Activated CD8-positive, alpha-beta memory T cell treated with anti-CD3 and anti-CD28 coated beads, Interleukin-2, amount 10 ng/mL, durations not matched to agents 7 days and 5 days (primary cell): ENCODE measurements around the gene OPTN. TPM values are rescaled to one million over a fixed set of nuclear protein-coding genes. Genes with fewer than 3 reads are reported as not detected.
"Not testable (repeated sequence)": the region's sequence is repeated elsewhere in the genome, so short reads cannot be mapped to it uniquely, and the experiment has no call there.

Experiments
- ATAC-seq: fragments of 150-1000 bp; cut with Tn5 transposase; one replicate; pipeline ENCODE4 v1.10.0; 2021; ENCODE audit warnings: moderate library complexity
- CTCF ChIA-PET: fragments of 350-600 bp; sonication (Branson Sonifier 250); formaldehyde crosslinking; loops from one replicate; lab custom pipeline; 2021; ENCODE audit warnings: antibody characterized with exemption; lab: Charles Lee
- DNase-seq: peaks from one replicate; pipeline ENCODE4 v3.0.0-alpha.2; 2020
- H3K27ac Mint-ChIP-seq: one replicate; pipeline ENCODE4 v1.8.0; 2021; ENCODE audit warnings: mild to moderate bottlenecking, mixed read lengths
- H3K27me3 Mint-ChIP-seq: one replicate; pipeline ENCODE4 v1.8.0; 2021; ENCODE audit warnings: mixed read lengths
- H3K36me3 Mint-ChIP-seq: one replicate; pipeline ENCODE4 v1.8.0; 2021; ENCODE audit warnings: mild to moderate bottlenecking, mixed read lengths
- H3K4me1 Mint-ChIP-seq: one replicate; pipeline ENCODE4 v1.8.0; 2021; ENCODE audit warnings: mixed read lengths
- H3K4me3 Mint-ChIP-seq: one replicate; pipeline ENCODE4 v1.8.0; 2021; ENCODE audit warnings: mild to moderate bottlenecking, moderate library complexity, mixed read lengths
- H3K9me3 Mint-ChIP-seq: one replicate; pipeline ENCODE4 v1.8.0; 2022; ENCODE audit warnings: low read depth, mixed read lengths
- total RNA-seq, 2 experiments: library from RNA; stranded (reverse); gene quantifications; one replicate each; pipeline ENCODE4 v1.2.3, GENCODE V29; 2021

The OPTN gene
- 100 to 1,000 TPM; 111 to 112 TPM for total RNA-seq

DNA sequence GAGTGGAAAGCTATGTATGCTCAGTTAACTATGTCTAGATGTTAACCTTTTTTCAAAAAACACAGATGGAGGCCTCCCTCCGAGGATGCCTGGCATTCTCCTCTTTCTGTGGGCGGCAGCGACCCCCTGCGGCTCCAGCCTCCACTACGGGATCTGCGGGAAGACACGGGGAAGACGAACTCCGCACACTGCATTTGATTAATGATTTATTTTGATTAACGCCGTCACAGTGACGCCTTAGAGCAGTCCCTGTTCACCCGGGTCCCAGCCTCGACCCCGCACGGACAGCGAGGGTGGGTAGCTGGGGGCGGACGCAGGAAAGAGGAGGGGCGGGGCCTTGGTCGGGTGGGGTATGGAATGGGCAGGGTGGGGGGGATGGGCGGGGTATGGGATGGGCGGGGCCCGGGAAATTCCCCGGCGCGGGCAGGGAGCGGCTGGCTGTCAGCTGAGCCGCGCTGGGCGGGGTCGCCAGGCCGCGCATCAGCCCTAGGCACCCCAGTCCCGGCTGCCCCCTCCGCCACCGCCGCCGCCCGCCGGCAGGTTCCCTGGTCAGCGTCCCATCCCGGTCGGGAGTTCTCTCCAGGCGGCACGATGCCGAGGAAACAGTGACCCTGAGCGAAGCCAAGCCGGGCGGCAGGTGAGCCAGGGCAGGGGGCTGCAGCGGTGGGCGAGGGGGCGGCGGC, at the start of gene OPTN:
OPTN (plus strand) TSS at position 498 of the 683 bp plus-strand sequence. CDS start 8,960 bp downstream, outside the sequence.
- DNase-seq (peak; percentile 87), ATAC-seq (peak; percentile 80)
- CTCF ChIA-PET, result interaction anchor here (0.8 to 2.3 kb wide), 11 partner anchors 8 to 388 kb away, joined by 3 to 14 read pairs (median 6); partner anchors contain the start of genes MCM10 and PHYH
- Mint-ChIP-seq H3K27me3 (no peaks in the 10 kb centered on the region), H3K4me3 (peak within 1 kb of the TSS; percentile 92), H3K4me1 (peaks cover 41% of the 10 kb centered on the region), H3K9me3 (no peaks in the 10 kb centered on the region), H3K36me3 (peaks cover 24% of the 10 kb centered on the region), H3K27ac (peak within 1 kb of the TSS; percentile 89)

DNA sequence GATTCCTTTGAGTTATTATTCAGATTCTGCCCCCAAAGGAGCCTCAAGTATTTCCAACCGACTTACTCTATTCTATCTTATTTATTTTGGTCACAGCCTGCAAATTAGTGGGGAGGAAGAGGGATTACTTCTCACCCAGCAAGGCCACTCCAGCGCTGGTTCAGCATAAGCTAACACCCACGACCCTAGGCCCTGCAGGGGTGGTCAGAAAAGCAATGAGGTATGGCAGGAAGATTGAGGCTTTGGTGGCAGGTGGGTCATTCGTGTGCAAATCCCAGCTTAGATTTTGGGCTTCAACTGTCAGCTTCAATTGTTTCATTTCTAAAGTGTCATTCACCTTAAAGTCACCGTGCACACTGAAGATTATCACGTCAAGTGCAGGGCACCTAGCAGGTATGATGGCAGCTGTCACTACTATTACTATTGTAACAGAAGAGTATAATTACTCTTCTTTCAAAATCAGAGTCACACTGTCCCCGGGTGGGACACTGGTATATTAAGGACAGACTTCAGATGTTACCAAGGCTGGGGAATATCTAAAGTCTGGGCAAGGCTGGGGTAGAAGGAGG, 48.8 kb upstream of the OPTN start:
- H3K4me3 Mint-ChIP-seq, result no peak overlapping the region
- no peaks in the 10 kb centered on the region for H3K9me3 Mint-ChIP-seq
- no peaks in the 10 kb centered on the region for H3K36me3 Mint-ChIP-seq
- DNase-seq (no peak), ATAC-seq (no peak)
- H3K27ac Mint-ChIP-seq, result no peak overlapping the region
- H3K4me1 Mint-ChIP-seq, result peaks cover 4% of the 10 kb centered on the region
- H3K27me3 Mint-ChIP-seq, result peaks cover 14% of the 10 kb centered on the region
- CTCF ChIA-PET, result no interaction called here

DNA sequence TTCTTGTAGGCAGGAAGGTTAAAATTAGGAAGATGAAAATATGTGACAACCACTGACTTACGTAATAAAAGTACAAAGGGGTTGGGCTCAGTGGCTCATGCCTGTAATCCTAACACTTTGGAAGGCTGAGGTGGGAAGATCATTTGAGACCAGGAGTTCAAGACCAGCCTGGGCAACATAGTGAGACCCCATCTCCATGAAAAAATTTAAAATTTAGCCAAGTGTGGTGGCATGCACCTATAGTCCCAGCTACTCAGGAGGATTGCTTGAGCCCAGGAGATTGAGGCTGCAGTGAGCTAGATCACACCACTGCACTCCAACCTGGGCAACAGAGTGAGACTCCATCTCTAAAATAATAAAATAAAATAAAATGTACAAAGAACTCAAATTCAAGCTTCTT, 46.8 kb upstream of the OPTN start:
- ATAC-seq, H3K27ac Mint-ChIP-seq, DNase-seq, H3K4me3 Mint-ChIP-seq, H3K36me3 Mint-ChIP-seq, H3K4me1 Mint-ChIP-seq, H3K9me3 Mint-ChIP-seq: not testable (repeated sequence)
- peaks cover 16% of the 10 kb centered on the region for H3K27me3 Mint-ChIP-seq
- CTCF ChIA-PET, result interaction anchor here (1.6 kb wide), 1 partner anchor 21 kb away, joined by 5 read pairs; no protein-coding TSS in a partner anchor

- Mint-ChIP-seq H3K4me1 (peaks cover 4% of the 10 kb centered on the region), H3K9me3 (no peaks in the 10 kb centered on the region), H3K27ac (no peak overlapping the region), H3K27me3 (peaks cover 16% of the 10 kb centered on the region), H3K4me3 (no peak overlapping the region), H3K36me3 (no peaks in the 10 kb centered on the region)
- ATAC-seq (no peak), DNase-seq (no peak)
- CTCF ChIA-PET, result interaction anchor here (1.6 kb wide), 1 partner anchor 20 kb away, joined by 5 read pairs; no protein-coding TSS in a partner anchor
Observed at GRCh38 chr10:13053794-13054462, 46.0 kb upstream of the OPTN start.

DNA sequence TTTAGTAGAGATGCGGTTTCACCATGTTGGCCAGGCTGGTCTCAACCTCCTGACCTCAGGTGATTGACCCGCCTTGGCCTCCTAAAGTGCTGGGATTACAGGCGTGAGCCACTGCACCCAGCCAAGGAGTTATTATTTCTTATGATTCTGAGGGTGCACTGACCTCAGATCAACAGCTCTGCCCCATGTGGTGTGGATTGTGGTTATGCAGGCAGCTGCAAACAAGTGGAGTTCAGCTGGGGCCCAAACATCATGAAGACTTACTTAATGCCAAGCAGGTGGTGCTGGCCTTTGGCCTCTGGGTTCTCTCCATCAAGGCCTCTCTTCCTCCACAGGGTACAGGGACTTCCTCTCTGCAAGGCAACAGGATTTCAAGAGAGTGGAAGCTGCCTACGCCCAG, 45.1 kb upstream of the OPTN start:
- H3K4me3 Mint-ChIP-seq, result no peak overlapping the region
- CTCF ChIA-PET, result no interaction called here
- peaks cover 4% of the 10 kb centered on the region for H3K4me1 Mint-ChIP-seq
- no peaks in the 10 kb centered on the region for H3K9me3 Mint-ChIP-seq
- DNase-seq, result no peak
- ATAC-seq, result no peak
- H3K27ac Mint-ChIP-seq, result no peak overlapping the region
- H3K27me3 Mint-ChIP-seq, result peaks cover 13% of the 10 kb centered on the region
- H3K36me3 Mint-ChIP-seq, result no peaks in the 10 kb centered on the region

DNA sequence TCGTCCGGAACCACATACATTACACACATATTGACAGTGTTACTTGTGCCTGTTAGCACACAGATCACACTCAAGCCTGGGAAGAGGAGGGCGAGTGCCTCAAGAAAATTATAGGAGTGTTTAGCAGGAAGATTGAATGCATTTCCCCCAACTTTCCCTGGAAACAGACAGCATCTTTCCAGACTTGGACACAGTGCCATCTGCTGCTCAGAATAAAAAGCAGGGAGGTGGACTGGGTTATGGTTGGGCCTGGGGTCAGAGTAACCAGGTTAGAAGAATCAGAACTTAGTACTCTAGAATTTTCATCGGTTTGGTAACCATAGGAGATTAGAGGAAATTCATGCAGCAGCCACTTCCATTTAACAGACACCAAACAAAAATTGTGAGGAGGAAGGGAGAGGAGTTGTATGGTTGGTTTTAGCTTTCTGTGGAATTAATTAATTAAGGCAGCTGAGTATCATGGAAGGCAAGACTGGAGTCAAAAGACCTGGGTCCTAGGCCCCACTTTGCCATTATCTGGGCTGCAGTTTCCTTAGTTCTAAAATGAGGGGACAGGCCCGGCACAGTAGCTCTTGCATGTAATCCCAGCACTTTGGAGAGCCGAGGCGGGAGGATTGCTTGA, 43.4 kb upstream of the OPTN start:
- H3K4me3 Mint-ChIP-seq, result no peak overlapping the region
- CTCF ChIA-PET, result no interaction called here
- H3K9me3 Mint-ChIP-seq, result no peaks in the 10 kb centered on the region
- H3K27ac Mint-ChIP-seq, result no peak overlapping the region
- no peaks in the 10 kb centered on the region for H3K36me3 Mint-ChIP-seq
- no peak for DNase-seq
- peaks cover 16% of the 10 kb centered on the region for H3K27me3 Mint-ChIP-seq
- no peak for ATAC-seq
- H3K4me1 Mint-ChIP-seq, result peaks cover 4% of the 10 kb centered on the region

GRCh38 chr10:13062803-13063202, 37.2 kb upstream of the OPTN start:
- CTCF ChIA-PET, result no interaction called here
- H3K27ac Mint-ChIP-seq, result no peak overlapping the region
- H3K4me3 Mint-ChIP-seq, result no peak overlapping the region
- H3K4me1 Mint-ChIP-seq, result peaks cover 2% of the 10 kb centered on the region
- no peaks in the 10 kb centered on the region for H3K36me3 Mint-ChIP-seq
- no peaks in the 10 kb centered on the region for H3K9me3 Mint-ChIP-seq
- peaks cover 36% of the 10 kb centered on the region for H3K27me3 Mint-ChIP-seq
- DNase-seq (no peak), ATAC-seq (no peak)

GRCh38 chr10:13066527-13066926, 33.4 kb upstream of the OPTN start:
- ATAC-seq (no peak), DNase-seq (no peak)
- Mint-ChIP-seq H3K9me3 (no peaks in the 10 kb centered on the region), H3K27ac (no peak overlapping the region), H3K27me3 (peaks cover 38% of the 10 kb centered on the region), H3K36me3 (peaks cover 2% of the 10 kb centered on the region), H3K4me3 (no peak overlapping the region), H3K4me1 (peaks cover 2% of the 10 kb centered on the region)
- CTCF ChIA-PET, result no interaction called here

DNA sequence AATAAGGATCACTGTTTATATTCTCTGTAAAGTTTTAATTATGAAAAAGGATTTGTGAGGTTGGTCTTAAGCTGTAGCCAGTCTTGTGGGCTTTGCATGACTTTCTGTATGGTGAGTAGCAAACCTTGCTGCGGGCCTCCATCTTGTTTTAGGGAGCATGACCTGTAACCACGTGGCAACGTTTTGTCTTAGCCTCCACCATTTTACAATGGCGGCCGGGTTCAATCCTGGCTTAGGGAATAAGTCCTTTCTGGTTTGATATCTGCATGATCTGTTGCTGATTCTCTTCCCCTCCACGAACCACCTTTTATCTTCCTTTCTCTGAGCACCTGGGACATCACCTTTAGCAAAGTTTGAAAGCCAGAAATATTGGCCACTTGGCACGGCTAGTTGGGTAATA, 32.5 kb upstream of the OPTN start:
- H3K4me1 Mint-ChIP-seq, result peaks cover 2% of the 10 kb centered on the region
- H3K36me3 Mint-ChIP-seq, result peaks cover 2% of the 10 kb centered on the region
- no peak overlapping the region for H3K4me3 Mint-ChIP-seq
- ATAC-seq (no peak), DNase-seq (no peak)
- H3K27ac Mint-ChIP-seq, result no peak overlapping the region
- no peaks in the 10 kb centered on the region for H3K9me3 Mint-ChIP-seq
- CTCF ChIA-PET, result no interaction called here
- peaks cover 33% of the 10 kb centered on the region for H3K27me3 Mint-ChIP-seq

GRCh38 chr10:13068071-13068470, 31.9 kb upstream of the OPTN start:
- peaks cover 2% of the 10 kb centered on the region for H3K4me1 Mint-ChIP-seq
- ATAC-seq (no peak), DNase-seq (no peak)
- no peaks in the 10 kb centered on the region for H3K9me3 Mint-ChIP-seq
- no peak overlapping the region for H3K4me3 Mint-ChIP-seq
- H3K36me3 Mint-ChIP-seq, result peaks cover 2% of the 10 kb centered on the region
- H3K27ac Mint-ChIP-seq, result no peak overlapping the region
- H3K27me3 Mint-ChIP-seq, result peaks cover 33% of the 10 kb centered on the region
- CTCF ChIA-PET, result no interaction called here

DNA sequence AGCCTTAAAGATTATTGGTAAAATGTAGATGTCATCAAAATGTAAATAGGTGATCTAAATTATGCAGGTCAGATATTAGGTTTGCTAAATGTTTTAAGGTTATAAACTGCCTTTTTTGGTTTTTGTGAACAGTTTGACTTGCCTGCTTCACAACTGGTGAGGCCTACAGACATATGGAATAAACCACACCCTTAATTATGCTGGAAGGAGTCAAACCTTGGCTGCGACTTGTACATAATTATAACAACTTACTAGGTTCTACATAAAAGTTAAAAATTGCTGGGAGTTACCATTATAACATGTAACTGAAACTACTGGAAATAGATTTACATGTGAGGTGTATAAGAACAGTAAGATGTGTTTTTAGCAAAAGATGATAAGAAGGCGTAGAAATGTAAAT, 31.5 kb upstream of the OPTN start:
- no peaks in the 10 kb centered on the region for H3K4me1 Mint-ChIP-seq
- H3K9me3 Mint-ChIP-seq, result no peaks in the 10 kb centered on the region
- ATAC-seq, result no peak
- DNase-seq, result no peak
- H3K27me3 Mint-ChIP-seq, result peaks cover 31% of the 10 kb centered on the region
- H3K4me3 Mint-ChIP-seq, result no peak overlapping the region
- CTCF ChIA-PET, result no interaction called here
- no peak overlapping the region for H3K27ac Mint-ChIP-seq
- peaks cover 2% of the 10 kb centered on the region for H3K36me3 Mint-ChIP-seq

DNA sequence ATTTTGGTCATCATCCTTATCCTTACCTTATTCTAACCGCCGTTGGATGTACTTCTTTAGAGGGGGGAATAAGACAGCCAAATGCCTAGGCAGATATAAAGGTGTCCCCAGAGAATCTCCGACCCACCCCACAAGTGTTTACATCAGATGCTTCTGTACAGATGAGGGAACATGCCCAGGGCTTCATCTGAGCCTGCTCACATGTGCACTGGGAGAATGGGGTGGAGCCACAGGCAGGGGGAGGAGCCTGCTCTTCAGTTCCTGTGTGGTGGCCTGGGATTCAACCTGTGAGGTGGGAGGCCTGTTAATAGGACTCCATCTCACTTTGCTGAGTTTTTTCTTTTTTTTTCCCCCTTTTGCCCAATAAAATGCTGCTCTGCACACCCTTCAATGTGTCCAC, 27.6 kb upstream of the OPTN start:
- Mint-ChIP-seq H3K4me1 (no peaks in the 10 kb centered on the region), H3K4me3 (no peak overlapping the region), H3K27ac (no peak overlapping the region), H3K27me3 (peaks cover 33% of the 10 kb centered on the region), H3K9me3 (no peaks in the 10 kb centered on the region), H3K36me3 (peaks cover 2% of the 10 kb centered on the region)
- ATAC-seq, result no peak
- CTCF ChIA-PET, result interaction anchor here (0.7 kb wide), 1 partner anchor 363 kb away, joined by 5 read pairs; no protein-coding TSS in a partner anchor
- DNase-seq, result no peak
